GM19438 (cell line): ENCODE results near the gene SHC4.
A peak's percentile ranks its signal among the peaks of the same experiment; 100 is the strongest.

Experiments
- ATAC-seq: cut with Tn5 transposase; IDR thresholded peaks from one replicate; pipeline ENCODE4 v1.9.1; 2021; ENCODE audit warnings: low read depth; ENCODE audit not compliant: unreplicated experiment

SHC4 gene

DNA sequence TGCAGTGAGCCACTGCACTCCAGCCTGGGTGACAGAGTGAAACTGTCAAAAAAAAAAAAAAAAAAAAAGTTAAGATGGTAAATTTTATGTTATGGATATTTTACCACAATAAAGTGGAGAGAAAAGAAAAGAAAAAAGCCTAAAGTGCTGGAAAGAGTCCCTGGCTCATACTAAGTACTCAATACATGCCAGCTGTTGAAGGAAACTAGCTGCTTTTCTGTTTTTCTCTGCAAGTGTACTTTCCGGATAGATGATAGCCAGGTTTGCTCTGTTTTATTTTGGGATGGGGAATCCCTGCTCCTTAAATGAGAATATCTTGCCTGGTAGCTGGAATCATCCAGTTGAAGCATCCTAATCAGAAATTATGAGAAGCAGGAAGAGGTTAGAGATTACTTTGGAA, 74.9 kb downstream of the SHC4 start:
- no peak for ATAC-seq

DNA sequence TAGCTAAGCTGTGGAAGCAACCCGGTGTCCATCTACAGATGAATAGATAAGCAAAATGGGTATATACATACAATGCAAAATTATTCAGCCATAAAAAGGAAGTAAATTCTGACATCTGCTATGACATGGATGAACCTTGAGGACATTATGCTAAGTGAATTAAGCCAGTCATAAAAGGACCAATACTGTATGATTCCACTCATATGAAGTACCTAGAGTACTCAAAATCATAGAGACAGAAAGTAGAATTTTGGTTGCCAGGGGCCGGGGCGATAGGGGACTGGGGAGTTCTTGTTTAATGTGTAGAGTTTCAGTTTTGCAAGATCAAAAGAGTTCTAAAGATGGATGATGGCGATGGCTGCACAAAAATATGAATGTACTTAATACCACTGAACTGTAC, 75.5 kb downstream of the SHC4 start:
- no peak for ATAC-seq

DNA sequence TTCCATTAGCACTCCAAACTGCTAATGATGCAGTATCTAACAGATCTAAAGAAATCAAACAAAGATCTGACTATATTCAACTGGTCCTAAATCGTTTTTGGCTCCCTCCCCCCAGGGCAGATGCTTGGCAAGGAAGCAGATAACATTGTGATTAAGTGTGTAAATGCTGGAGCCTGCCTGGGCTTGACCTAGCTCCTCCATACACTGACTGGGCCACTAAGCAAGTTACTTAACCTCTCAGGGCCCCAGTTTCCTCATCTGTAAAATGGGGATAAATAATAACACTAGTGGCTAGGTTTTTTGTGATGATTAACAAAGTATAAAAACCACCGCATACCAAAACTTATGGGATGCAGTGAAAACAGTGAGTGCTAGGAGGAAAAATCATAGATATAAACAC, 76.6 kb downstream of the SHC4 start:
- ATAC-seq = no peak

DNA sequence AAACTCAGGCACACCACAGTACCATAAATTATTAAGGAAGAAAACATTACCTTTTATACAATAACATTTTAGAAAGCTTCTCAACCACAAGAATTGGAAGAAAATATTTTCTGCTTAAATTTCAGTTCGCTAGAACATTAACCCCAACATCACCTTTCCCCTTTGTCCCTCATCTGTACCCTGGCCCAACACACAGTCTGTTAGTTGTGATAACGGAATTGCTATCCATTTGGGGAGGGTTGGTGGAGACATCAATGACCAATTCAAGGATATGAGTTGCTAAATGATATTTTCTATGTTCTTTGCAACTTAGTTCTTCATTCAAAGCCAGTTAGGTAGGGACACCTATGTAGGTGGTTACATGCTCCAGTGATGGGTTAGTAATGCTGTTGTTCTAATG, 80.0 kb downstream of the SHC4 start:
- no peak for ATAC-seq

DNA sequence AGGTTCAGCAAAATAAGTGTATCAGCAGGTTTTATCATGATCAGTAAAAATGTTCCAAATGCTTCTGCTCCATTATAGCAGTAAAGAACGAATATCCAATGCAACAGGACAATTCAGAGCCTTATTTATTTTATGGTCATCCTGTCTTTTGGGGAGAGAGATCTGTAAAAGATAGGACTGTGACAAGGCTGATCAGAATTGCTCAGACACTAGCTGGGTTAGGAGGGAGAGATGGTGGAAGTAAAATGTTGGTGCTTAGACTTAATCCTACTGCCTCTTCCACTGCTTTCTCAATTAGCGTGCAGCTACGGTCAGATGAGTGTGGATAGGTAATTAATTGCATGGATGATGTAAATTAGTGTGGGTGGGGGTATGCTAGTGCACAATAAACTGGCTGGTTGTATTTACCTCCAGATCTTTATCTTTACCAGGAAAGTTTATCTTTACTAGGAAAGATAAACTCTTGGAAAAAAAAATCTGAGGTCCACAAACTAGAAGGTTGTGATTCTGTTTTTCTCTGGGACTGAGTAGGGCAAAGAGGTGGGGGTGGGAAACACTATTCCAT, 83.6 kb downstream of the SHC4 start:
- no peak for ATAC-seq

DNA sequence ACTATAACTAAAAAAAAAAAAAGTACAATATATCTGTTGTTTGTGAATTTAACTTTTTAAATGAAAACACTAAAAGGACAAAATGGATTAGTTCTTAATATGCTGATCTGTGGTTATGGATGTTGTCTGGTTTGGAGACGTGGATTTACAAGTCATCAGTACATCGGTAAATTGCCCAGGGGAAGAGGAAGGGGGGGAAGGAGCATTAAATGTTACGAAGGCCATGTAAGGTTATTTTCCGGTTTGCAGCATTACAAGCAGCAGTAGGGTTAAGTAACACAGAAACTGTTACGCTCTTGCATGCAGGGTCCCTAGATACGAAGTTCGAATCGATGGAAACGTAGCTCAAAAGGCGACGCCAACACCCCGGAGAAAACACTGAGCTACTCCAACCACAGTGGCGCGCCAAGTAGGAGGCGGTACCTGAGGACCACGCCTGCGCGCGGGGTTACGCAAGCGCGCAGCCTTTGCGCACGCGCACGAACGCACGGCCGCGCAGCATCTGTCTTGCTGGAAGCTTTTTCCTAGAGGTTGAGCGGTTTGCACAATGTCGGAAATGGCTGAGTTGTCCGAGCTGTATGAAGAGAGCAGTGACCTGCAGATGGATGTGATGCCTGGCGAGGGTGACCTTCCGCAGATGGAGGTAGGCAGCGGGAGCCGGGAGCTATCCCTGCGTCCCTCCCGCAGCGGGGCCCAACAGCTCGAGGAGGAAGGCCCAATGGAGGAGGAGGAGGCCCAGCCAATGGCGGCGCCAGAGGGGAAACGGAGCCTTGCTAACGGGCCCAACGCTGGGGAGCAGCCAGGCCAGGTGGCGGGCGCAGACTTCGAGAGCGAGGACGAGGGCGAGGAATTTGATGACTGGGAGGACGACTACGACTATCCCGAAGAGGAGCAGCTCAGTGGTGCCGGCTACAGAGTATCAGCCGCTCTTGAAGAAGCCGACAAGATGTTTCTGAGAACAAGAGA, 85.8 kb downstream of the SHC4 start, which contains the start of gene EID1:
Gene EID1, plus strand, starts transcription at position 505 of the 966 bp plus-strand sequence. Its CDS starts 43 bp downstream, at position 548.
- ATAC-seq = peak; percentile 97

DNA sequence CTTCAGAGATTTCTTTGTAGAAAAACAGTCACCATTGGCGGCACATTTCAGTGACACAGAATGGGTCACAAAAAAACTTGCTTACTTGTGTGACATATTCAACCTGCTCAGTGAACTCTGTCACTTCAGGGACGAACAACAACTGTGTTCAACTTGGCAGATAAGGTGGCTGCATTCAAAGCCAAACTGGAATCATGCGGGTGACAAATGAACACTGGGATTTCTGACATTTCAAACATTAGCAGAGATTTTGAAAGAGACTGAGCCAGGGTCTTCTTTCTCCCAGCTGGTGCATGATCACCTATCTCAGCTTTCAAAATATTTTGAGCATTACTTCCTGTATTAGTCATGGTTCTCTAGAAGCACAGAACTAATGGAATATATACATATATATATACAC, 87.7 kb downstream of the SHC4 start:
- ATAC-seq = no peak

DNA sequence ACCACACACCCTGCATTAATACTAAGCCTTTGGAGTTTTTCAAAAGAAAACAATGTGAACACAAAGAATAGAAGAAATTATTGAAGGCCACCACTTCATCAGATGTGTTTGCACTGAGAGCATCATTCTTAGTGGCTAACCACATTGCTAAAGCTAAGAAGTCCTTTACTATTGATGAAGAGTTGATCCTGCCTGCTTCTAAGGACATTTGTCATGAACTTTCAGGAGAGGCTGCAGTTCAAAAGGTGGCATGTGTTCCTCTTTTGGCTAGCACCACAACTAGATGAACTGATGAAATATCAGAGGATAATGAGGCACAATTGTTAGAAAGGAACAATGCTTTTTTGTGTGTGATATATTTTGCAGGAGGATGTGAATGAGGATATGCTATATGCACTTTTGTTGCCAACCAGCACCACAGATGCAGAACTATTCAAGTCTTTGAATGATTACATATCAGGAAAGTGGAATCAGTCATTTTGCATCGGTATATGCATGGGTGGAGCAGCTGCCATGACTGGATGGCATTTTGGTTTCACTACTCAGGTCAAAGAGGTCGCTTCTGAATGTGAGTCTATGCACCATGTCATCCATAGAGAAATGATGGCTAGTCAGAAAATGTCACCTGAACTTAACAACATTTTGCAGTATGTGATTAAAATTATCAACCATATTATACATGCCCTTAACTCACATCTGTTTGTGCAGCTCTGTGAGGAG, 88.3 kb downstream of the SHC4 start:
- no peak for ATAC-seq

DNA sequence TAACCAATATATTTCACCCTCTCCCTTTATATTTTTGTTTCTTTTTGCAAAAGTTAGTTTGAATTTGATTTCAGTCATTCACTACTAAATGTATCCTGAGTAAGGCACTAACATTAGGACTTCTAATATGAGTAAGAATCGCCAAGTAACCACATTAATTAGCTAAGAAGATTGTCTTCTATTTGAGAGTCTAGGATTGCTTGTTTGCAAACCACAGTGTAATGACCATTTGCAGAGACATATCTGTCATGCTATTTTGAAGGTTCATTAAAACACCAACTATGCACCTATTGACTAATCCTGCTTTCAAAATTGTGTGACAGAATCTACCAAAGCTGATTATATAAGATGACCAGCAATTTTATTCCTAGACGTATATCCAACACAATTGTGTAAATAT, 91.1 kb downstream of the SHC4 start:
- no peak for ATAC-seq

DNA sequence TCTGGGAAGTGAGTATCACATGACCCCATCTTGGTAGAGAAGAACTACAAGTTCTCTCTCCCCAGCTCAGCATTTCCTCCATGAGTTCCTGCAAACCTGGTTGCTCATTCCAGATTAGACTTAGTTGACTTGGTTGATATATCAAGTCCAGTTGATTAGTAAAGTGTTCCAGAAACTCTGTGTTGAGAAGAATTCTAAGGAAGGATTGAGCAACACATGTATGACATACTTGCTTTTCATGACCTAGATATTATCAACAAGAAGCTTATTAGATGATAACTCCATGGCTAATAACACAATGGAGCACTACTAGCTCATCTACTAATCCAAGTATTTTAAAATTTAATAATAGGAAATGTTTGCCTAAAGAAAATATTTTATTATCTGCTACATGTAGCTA, 92.2 kb downstream of the SHC4 start:
- no peak for ATAC-seq

DNA sequence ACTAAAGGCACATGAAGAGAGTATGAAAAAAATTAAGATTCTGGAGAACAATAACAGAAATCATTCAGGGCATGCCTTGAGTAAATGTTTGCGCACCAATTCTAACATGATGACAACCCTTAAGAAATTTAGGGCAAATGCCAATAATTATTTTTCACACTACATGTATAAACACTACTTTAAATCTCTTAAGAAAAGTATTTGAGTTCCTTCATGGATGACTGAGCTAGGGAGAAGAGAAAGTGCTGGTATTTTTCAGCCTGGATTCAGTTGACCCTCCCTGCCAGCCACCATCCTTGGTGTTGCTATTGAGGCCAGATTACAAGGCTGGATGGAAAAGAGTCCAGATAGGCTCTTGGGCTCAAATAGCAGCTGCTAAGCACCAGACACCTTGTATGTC, 93.8 kb downstream of the SHC4 start:
- no peak for ATAC-seq

DNA sequence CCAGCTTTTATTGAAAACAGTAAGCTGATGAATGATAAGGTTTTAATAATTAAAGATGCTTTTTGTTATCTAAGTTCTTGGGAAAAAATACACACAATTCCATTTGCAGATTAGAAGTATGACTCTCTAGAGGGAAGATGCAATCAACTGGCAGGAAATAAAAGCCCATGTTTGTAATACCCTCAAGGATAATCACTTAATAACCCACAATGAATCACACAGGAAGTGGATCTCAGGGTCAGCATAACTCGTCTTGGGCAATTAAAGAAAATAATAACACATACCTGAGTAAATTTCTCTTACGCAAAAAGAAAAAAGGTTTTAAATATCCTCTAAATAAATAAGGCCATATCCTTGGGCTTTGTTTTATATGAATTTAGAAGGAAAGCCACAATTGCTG, 95.2 kb downstream of the SHC4 start:
- ATAC-seq = no peak

DNA sequence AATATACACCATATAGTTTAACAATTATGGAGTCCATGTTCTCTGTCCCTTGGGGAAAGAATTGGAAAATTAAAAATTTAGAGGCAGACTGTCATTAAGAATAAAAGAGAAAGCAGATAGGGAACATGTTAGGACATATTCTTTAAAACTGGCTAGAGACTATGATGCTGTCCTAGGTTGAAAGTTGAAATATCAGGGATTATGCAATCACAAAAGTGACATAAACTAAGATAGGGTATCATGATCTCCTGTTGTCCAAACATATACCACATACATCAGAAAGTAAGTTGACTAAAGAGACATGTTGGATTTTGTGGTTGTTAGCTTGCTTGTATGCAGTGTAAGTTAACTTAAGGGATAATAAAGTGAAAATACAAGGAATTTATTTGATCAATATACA, 95.7 kb downstream of the SHC4 start:
- ATAC-seq = no peak

DNA sequence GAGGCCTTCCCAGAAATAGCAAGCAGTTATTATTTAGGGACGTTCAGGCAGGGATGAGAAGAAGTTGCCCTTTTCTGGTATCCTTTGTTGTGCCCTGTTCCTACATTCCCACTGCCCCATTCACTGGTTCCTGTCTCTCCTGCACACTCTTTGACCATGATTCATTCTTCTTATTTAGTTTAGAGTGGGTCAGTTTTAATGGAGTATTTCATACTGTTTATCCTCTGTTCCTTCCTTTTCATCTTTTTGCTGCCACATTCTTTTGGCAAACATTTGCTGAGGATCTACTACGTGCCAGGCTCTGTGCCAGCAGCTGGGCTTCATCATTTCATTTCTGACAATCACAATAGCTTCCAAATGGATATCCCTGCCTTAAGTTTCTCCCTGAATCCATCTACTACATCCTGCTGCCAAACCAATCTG, 97.6 kb downstream of the SHC4 start:
- ATAC-seq = no peak

DNA sequence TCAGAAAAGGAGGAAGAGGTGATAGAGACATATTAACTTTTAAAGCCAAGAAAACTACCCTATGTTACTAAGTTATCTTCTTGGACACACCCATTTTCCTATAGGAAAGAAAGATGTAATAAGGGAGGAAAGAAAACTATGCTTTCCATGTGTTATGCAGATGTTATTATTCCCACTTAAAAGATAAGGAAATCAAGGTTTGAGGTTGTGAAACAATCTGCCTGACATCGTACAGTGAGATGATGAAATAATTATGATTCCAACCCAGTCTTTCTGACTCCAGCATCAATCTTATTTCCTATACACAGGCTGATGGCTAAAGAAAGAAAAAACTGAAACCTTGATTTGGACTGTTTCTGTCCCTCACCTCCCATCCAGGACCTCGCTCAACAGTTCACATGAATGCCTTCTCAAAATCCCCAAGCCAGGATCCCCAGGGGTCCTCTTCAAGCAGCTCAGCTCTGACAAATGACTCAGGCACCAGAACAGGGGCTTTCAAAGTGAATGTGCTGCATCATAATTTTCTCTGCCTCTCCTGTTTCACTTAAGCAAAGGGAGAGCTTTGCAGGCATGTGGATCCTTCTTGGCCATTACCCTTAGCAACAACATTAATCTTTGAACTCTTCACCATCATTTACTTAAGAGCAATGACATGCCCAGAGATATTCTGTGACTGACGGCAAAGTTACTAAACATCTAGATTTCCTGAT, 98.2 kb downstream of the SHC4 start:
- no peak for ATAC-seq

DNA sequence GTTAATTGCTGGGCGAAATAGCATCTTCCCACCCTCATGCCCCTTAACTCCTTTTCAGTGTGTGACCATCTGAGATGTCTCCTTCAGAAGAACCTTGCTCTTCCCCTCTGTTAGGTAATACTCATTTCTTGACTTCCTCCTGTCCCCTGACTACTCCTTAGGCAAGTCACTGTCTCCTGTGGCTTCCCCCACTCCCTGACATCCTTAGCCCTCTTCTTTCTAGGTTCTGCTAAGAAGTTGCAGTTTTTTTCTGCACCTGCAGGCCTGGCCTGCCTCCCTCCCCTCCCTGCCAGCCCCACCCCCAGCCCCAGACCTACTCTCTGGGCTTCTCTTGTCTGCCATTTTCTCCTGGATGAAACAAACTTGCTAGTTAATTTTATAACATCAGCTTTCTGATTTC, 101.0 kb downstream of the SHC4 start:
- ATAC-seq = no peak

DNA sequence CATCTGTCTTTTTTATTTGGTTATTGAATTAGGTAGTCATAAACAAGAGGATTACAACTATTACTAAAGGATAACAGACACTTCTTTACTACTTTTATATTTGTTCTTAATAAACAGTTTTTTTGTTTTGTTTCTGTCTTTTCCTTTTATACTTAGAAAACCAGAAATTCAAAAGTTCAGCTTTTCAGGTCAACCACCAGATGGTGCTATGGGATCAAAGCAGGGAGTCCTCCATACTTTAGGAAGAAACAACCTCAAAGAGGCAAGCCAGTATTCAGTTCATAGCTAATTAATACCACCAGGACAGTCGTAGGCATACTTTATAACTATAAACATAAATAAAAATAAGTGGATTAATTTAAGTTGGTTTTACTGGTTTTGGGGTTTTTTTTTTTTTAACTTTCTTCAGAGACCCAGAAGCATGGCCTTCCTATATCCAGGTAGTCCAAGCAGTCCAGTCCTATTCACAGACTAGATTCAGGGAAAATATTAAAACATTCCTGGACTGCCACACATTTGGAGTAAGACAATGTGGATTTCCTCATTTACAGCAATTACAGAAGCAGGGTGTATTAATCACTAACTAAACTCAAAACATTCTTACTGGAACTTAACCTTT, 101.8 kb downstream of the SHC4 start:
- ATAC-seq = no peak

DNA sequence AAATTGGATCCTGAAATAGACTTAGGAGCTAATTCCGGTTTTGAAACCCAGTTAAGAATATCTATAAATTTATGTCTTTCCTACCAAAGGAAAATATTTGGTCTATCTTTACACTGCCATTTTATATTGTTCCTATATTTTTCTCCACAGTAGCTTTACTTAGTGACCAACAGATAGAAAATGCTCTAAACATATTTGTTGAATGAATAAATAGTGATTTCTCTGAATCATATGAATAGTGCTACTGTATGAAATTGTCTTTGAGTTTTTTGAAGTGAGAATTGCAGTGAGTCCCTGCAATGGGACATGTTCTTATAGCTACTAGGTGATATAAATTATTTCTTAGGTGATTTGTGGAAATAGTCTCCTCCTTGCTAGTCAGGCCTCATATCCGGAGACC, 104.3 kb downstream of the SHC4 start:
- ATAC-seq = no peak

DNA sequence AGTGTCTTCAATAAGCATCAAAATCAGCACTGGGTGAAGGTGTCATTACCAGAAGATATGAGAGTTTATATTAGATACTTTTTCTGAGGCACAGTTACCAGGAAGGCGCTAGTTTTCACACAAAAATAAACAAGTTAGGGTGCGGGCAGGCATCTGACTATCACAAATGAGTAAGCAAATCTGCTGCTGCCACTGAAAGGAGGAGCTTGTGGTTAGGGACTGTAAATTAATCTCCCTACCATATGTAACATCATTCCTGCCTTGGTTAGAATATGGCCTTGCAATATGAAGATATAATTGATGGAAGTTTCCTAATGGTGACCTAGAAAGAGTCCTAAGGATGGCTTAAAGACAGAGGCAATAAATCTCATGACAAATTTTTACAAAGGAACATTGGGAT, 105.3 kb downstream of the SHC4 start:
- no peak for ATAC-seq

DNA sequence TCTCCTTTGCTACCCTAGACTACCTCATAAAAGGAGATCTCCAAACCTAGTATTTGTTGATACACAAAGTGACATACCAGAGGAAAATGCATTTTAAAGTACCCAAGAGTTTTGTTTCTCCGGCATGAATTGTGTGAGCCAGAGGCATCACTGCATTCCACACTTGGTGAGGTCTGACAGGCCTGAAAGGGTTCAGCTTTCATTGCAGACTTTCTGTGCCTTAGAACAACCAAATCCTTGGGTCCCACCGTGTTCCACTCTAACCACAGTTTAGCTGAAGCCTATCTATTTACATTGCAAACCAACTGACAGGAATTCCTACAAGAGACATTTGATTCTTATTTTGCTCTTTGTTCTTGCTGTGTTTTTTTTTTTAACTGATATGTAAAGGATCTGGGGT, 106.8 kb downstream of the SHC4 start:
- no peak for ATAC-seq
